Vagina (tissue), 2 donors: ENCODE measurements around the gene AP4S1. TPM values are rescaled to one million over a fixed set of nuclear protein-coding genes. Genes with fewer than 3 reads are reported as not detected.
"Not testable (repeated sequence)": the region's sequence is repeated elsewhere in the genome, so short reads cannot be mapped to it uniquely, and the experiment has no call there.

ENCODE experiments used
- DNase-seq, 2 donors: peaks; one replicate each; pipeline ENCODE4 v3.0.0-alpha.2; 2017; ENCODE audit errors: extremely low spot score in 2 of 2
- H3K27ac ChIP-seq: fragments of 200-600 bp; sonication (generic); one replicate; pipeline ENCODE4 v1.5.1; 2019
- H3K27me3 ChIP-seq: fragments of 200-600 bp; sonication (generic); one replicate; pipeline ENCODE4 v1.5.1; 2019
- H3K36me3 ChIP-seq, 2 donors: fragments of 200-600 bp; sonication (generic); one replicate each; pipeline ENCODE4 v1.5.1; 2017 to 2019
- H3K4me1 ChIP-seq: fragments of 200-600 bp; sonication (generic); one replicate; pipeline ENCODE4 v1.5.1; 2019
- H3K4me3 ChIP-seq, 2 donors: fragments of 200-600 bp; sonication (generic); 1 replicate in 1 of 2; 2 replicates in 1 of 2; pipeline ENCODE4 v1.5.1; 2016 to 2019
- H3K9me3 ChIP-seq: fragments of 200-600 bp; sonication (generic); one replicate; pipeline ENCODE4 v1.5.1; 2019
- POLR2A ChIP-seq, 2 donors: fragments of 450-650 bp; IDR thresholded peaks; one replicate each; pipeline ENCODE4 v1.6.1; 2017; ENCODE audit warnings: antibody characterized with exemption in 2 of 2, mild to moderate bottlenecking in 2 of 2, moderate library complexity in 2 of 2
- POLR2AphosphoS5 ChIP-seq, 2 donors: sonication (generic); formaldehyde crosslinking; IDR thresholded peaks; one replicate each; pipeline ENCODE4 v1.9.0; 2017; ENCODE audit warnings: antibody characterized with exemption in 2 of 2, mild to moderate bottlenecking in 2 of 2, low read depth in 1 of 2; ENCODE audit not compliant: insufficient read depth in 1 of 2
- intact Hi-C: fragments of 100-400 bp; cut with DNase I; formaldehyde crosslinking; loops from one replicate; pipeline ENCODE4 v1.15.1; 2023
- total RNA-seq: library from RNA; depleted of rRNA; stranded (reverse); fragments of >200 nt; gene quantifications from one replicate; pipeline ENCODE4 v1.2.3, GENCODE V29; 2016
- TF ChIP-seq, protein P1 (sequence below), 3 experiments: fragments of 450-650 bp in 2 of 3; fragments of 200-600 bp in 1 of 3; sonication (generic) in 1 of 3; IDR thresholded peaks; one replicate each; pipeline ENCODE4 v1.5.1; 2017 to 2019; ENCODE audit warnings: antibody characterized with exemption in 3 of 3, mild to moderate bottlenecking in 2 of 3, moderate library complexity in 2 of 3

AP4S1 gene, protein sequence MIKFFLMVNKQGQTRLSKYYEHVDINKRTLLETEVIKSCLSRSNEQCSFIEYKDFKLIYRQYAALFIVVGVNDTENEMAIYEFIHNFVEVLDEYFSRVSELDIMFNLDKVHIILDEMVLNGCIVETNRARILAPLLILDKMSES
- 3.4 TPM for total RNA-seq

DNA sequence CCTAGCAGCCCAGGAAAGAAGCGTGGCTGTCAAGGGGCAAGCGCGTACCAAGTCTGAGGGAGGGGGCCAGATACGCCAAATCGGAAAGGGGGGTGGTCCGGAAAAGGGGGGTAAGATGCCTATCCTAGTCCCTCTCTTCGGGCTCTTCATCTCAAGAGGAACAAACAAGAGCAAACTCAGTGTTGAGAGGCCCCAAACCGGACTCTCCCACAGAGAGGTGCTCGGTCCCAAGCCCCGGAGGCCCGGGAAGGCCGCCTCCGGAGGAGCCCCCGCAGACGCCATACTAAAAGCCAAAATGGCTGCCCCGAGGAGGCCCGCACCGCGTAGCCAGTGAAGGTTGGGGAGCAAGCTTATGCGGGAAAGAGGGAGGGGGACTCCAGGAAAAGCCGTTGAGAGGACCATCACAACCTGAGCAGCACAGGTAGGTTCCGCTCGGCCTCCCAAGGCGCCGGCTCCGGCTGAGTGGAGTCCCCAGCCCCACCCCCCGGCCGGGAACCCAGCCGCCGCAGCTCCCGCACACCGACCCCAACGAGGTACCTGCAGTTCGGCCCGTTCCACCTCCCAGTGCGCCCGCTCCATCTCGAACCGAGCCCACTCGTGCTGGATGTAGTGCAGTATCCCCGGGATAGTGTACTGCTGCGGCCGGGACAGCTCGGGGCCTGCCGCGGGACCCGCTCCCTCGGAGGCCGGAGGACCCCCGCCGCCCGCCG, at the start of gene AP4S1:
TSS of gene AP4S1 (plus strand) at position 283 of the 710 bp plus-strand sequence. CDS start 40,548 bp downstream, outside the sequence.
- peak within 1 kb of the TSS; percentile 100 for H3K27ac ChIP-seq
- H3K4me1 ChIP-seq = peaks cover 43% of the 10 kb centered on the region
- no peaks in the 10 kb centered on the region for H3K9me3 ChIP-seq
- peak within 1 kb of the TSS; percentile 89 to 96 for H3K4me3 ChIP-seq
- TF ChIP-seq, protein P1, sequence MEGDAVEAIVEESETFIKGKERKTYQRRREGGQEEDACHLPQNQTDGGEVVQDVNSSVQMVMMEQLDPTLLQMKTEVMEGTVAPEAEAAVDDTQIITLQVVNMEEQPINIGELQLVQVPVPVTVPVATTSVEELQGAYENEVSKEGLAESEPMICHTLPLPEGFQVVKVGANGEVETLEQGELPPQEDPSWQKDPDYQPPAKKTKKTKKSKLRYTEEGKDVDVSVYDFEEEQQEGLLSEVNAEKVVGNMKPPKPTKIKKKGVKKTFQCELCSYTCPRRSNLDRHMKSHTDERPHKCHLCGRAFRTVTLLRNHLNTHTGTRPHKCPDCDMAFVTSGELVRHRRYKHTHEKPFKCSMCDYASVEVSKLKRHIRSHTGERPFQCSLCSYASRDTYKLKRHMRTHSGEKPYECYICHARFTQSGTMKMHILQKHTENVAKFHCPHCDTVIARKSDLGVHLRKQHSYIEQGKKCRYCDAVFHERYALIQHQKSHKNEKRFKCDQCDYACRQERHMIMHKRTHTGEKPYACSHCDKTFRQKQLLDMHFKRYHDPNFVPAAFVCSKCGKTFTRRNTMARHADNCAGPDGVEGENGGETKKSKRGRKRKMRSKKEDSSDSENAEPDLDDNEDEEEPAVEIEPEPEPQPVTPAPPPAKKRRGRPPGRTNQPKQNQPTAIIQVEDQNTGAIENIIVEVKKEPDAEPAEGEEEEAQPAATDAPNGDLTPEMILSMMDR (IDR thresholded peaks at IDR 0.05) = no peak
- no peak for TF ChIP-seq POLR2A (IDR thresholded peaks at IDR 0.05)
- TF ChIP-seq POLR2AphosphoS5 (IDR thresholded peaks at IDR 0.05; ENCODE audit: insufficient read depth in 1 of 2, low read depth in 1 of 2) = peak in 1 of 2 donors; percentile 23
- H3K36me3 ChIP-seq = no peaks in the 10 kb centered on the region
- H3K27me3 ChIP-seq = no peaks in the 10 kb centered on the region
- intact Hi-C loops = no loop called here
- DNase-seq = peak in 1 of 2 donors; percentile 88

DNA sequence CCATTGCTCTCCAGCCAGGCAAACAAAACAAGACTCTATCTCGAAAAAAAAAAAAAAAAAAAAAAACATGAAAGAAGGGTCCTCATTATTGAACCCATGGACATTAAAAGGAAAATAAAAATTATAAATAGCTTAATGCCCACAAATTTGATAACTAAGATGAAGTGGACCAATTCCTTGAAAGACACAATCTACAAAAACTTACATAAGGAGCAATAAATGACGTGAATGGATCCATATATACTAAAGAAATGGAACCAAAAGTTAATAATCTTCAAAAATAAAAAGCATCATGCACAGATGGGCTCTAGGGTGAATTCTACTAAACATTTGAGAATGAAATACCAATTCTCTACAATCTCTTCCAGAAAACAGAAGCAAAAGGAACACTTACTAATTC, 47.7 kb upstream of the AP4S1 start:
- H3K27ac ChIP-seq = no peak overlapping the region
- H3K36me3 ChIP-seq = no peaks in the 10 kb centered on the region
- no peaks in the 10 kb centered on the region for H3K9me3 ChIP-seq
- intact Hi-C loops = no loop called here
- DNase-seq = no peak
- no peak overlapping the region for H3K4me3 ChIP-seq
- H3K4me1 ChIP-seq = peaks cover 18% of the 10 kb centered on the region
- no peaks in the 10 kb centered on the region for H3K27me3 ChIP-seq
- no peak for TF ChIP-seq POLR2A (IDR thresholded peaks at IDR 0.05)
- TF ChIP-seq POLR2AphosphoS5 (IDR thresholded peaks at IDR 0.05; ENCODE audit: insufficient read depth in 1 of 2, low read depth in 1 of 2) = no peak
- TF ChIP-seq, protein P1 (IDR thresholded peaks at IDR 0.05) = no peak

DNA sequence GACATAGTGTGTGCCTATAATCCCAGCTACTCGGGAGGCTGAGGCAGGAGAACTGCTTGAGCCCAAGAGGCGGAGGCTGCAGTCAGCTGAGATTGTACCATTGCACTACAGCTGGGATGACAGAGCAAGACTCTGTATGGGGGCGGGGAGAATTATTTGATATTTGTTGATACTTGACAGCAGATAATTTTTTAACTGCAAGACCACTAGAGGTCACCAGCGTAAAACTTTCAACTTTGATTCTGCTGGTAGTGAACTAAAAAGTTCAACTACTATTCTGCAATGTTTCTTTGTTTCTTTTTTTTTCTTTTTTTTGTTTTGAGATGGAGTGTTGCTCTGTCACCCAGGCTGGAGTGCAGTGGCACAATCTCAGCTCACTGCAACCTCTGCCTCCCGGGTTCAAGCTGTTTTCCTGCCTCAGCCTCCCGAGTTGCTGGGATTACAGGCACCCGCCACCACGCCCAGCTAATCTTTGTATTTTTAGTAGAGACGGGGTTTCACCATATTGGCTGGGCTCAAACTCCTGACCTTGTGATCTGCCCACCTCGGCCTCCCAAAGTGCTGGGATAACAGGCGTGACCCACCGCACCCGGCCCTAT, 45.2 kb upstream of the AP4S1 start:
- not testable (repeated sequence) for H3K36me3 ChIP-seq, H3K9me3 ChIP-seq, H3K27me3 ChIP-seq, DNase-seq, H3K27ac ChIP-seq, H3K4me1 ChIP-seq, H3K4me3 ChIP-seq
- TF ChIP-seq, protein P1 (IDR thresholded peaks at IDR 0.05) = peak; percentile 28 to 60 (median 34)
- intact Hi-C loops = loop anchor here (10.0 kb wide), 1 partner anchor 105 kb away; no protein-coding TSS in a partner anchor

DNA sequence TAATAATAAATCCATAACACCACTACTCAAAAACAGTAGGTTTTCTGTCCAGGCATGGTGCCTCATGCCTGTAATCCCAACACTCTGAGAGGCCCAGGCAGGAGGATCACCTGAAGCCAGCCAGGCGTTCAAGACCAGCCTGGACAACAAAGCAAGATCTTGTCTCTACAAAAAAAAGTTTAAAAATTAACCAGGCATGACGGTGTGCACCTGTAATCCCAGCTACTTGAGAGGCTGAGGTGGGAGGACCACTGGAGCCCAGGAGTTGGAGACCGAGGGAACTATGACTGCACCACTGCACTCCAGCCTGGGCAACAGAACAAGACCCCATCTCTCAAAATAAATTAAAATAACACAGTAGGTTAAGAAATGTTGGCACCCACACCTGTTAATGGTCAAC, 44.5 kb upstream of the AP4S1 start:
- H3K27me3 ChIP-seq = no peaks in the 10 kb centered on the region
- intact Hi-C loops = loop anchor here (10.0 kb wide), 1 partner anchor 104 kb away; no protein-coding TSS in a partner anchor
- H3K27ac ChIP-seq = no peak overlapping the region
- H3K36me3 ChIP-seq = no peaks in the 10 kb centered on the region
- no peak overlapping the region for H3K4me3 ChIP-seq
- H3K9me3 ChIP-seq = no peaks in the 10 kb centered on the region
- H3K4me1 ChIP-seq = no peaks in the 10 kb centered on the region
- TF ChIP-seq, protein P1 (IDR thresholded peaks at IDR 0.05) = no peak
- no peak for TF ChIP-seq POLR2AphosphoS5 (IDR thresholded peaks at IDR 0.05; ENCODE audit: insufficient read depth in 1 of 2, low read depth in 1 of 2)
- no peak for TF ChIP-seq POLR2A (IDR thresholded peaks at IDR 0.05)
- no peak for DNase-seq

DNA sequence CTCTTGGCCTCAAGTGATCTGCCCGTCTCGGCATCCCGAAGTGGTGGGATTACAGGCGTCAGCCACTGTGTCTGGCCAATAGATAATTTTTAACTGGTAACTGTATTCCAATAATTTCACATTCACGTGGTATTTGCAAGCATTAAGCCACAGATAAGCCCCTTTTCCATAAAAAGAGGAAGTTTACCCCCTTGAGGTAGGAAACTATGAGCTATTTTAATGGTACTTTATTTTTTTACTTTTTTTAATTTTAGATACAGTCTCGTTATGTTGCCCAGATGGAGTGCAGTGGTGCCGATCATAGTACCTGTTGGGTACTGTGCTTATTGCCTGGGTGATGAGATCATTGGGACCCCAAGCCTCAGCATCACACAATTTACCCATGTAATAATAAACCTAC, 42.9 kb upstream of the AP4S1 start:
- no peaks in the 10 kb centered on the region for H3K4me1 ChIP-seq
- no peaks in the 10 kb centered on the region for H3K9me3 ChIP-seq
- intact Hi-C loops = loop anchor here (10.0 kb wide), 1 partner anchor 102 kb away; no protein-coding TSS in a partner anchor
- H3K4me3 ChIP-seq = no peak overlapping the region
- DNase-seq = no peak
- H3K27ac ChIP-seq = no peak overlapping the region
- no peaks in the 10 kb centered on the region for H3K27me3 ChIP-seq
- no peak for TF ChIP-seq POLR2AphosphoS5 (IDR thresholded peaks at IDR 0.05; ENCODE audit: insufficient read depth in 1 of 2, low read depth in 1 of 2)
- no peaks in the 10 kb centered on the region for H3K36me3 ChIP-seq
